ENCODE results near the gene ZNF30. TPM values are rescaled to one million over a fixed set of nuclear protein-coding genes. Genes with fewer than 3 reads are reported as not detected.
A peak's percentile ranks its signal among the peaks of the same experiment; 100 is the strongest.

Gene ZNF30
- total and polyA plus RNA-seq, 8 donors: 0.58 to 6.1 (median 2.9) TPM; not detected in 1

DNA sequence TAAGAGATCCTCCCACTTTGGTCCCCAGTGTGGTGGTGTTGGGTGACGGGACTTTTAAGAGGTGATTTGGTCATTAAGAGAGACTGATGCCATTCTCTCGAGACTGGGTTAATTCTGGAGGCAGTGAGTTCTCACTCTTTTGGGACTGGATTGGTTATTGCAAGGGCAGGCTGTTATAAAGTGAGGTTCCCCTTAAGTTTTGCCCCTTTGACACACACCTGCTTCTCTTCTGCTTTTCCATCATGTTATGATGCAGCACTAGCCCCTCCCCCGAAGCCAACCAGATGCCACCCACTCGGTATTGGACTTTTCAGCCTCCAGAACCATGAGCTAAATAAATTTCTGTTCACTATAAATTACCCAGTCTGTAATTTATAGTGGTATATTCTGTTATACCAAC lies 57.1 kb downstream of the ZNF30 start:
- Histone ChIP-seq H3K9me3 (no peaks in the 10 kb centered on the region), H3K36me3 (no peaks in the 10 kb centered on the region), H3K27me3 (no peaks in the 10 kb centered on the region), H3K4me3 (no peak overlapping the region), H3K27ac (no peak overlapping the region), H3K4me1 (peaks cover 0 to 12% (median 11%) of the 10 kb centered on the region in 4 donors)
- 87 to 94% (median 90%) methylated on average over 4 of the region's 4 CpGs for WGBS, 5 donors
- TF ChIP-seq EP300 (IDR thresholded peaks at IDR 0.05) (no peak), POLR2AphosphoS5 (IDR thresholded peaks at IDR 0.05) (no peak), POLR2A (IDR thresholded peaks at IDR 0.05) (no peak)
- TF ChIP-seq, protein P1, sequence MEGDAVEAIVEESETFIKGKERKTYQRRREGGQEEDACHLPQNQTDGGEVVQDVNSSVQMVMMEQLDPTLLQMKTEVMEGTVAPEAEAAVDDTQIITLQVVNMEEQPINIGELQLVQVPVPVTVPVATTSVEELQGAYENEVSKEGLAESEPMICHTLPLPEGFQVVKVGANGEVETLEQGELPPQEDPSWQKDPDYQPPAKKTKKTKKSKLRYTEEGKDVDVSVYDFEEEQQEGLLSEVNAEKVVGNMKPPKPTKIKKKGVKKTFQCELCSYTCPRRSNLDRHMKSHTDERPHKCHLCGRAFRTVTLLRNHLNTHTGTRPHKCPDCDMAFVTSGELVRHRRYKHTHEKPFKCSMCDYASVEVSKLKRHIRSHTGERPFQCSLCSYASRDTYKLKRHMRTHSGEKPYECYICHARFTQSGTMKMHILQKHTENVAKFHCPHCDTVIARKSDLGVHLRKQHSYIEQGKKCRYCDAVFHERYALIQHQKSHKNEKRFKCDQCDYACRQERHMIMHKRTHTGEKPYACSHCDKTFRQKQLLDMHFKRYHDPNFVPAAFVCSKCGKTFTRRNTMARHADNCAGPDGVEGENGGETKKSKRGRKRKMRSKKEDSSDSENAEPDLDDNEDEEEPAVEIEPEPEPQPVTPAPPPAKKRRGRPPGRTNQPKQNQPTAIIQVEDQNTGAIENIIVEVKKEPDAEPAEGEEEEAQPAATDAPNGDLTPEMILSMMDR (IDR thresholded peaks at IDR 0.05): no peak
- intact Hi-C loops (cut with DNase I; ENCODE audit: low total_unique reads): no loop called here
- no peak for DNase-seq

DNA sequence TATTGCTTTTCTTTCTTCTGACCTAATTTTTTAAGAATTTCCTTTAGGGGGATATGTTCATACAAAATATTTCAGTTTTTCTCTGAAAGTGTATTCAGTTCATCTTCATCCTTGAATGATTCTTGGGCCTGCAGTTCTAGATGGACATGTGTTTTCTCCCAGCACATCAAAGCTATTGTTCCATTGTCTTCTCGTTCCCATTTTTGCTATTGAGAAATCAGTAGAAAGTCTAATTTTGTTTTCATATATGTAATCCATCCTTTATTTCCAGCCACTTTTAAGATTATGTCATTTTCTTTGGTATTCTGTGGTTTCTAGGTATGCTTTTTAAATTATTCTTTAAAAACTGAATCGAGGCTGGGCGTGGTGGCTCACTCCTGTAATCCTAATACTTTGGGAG lies 57.6 kb downstream of the ZNF30 start:
- 92 to 97% (median 93%) methylated on average over 3 of the region's 3 CpGs for WGBS, 5 donors
- Histone ChIP-seq H3K4me1 (peaks cover 0 to 12% (median 11%) of the 10 kb centered on the region in 4 donors), H3K9me3 (no peaks in the 10 kb centered on the region), H3K4me3 (no peak overlapping the region), H3K27me3 (no peaks in the 10 kb centered on the region), H3K36me3 (no peaks in the 10 kb centered on the region), H3K27ac (peak overlapping the region in 1 of 5 donors; percentile 34)
- intact Hi-C loops (cut with DNase I; ENCODE audit: low total_unique reads): no loop called here
- TF ChIP-seq EP300 (IDR thresholded peaks at IDR 0.05) (no peak), POLR2A (IDR thresholded peaks at IDR 0.05) (no peak), POLR2AphosphoS5 (IDR thresholded peaks at IDR 0.05) (no peak)
- TF ChIP-seq, protein P1 (IDR thresholded peaks at IDR 0.05): no peak
- no peak for DNase-seq

DNA sequence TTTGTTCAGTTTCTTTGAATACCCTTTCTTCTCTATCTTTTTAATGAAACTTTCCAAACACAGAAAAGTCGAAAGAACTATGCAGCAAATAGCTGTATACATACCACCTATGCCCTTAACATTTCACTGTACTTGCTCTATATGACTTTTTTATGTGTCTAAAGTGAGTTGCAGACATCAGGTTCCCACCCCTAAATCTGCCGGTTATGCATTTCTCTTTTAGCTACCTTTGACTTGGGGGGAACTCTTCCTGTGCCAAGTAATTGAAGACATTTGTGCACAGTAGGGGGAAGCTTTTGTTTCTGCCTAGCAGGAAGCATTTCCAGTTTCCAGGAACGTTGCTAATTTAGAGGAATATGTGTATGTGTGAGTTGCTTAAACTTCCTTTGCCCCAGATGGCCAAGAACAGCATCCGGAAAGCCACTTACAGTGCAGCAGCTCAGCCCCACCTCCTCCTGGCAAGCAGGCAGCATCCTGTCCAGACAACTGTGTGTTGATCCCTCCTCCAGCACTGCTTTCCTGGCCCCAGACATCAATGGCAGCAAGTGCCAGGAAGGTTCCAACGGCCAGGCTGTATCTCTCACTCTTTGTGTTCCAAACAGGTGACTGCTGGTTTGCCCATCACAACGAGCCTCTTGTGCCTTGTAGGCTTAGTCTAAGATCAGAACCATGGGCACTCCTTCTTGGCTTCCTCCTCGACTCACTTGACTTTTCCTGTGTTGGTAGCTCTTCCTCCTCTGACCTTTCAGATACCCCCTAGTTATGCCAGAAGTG lies 58.7 kb downstream of the ZNF30 start:
- no peaks in the 10 kb centered on the region for H3K36me3 ChIP-seq
- intact Hi-C loops (cut with DNase I; ENCODE audit: low total_unique reads): no loop called here
- peak; percentile 47 for TF ChIP-seq EP300 (IDR thresholded peaks at IDR 0.05)
- TF ChIP-seq, protein P1 (IDR thresholded peaks at IDR 0.05): no peak
- peak in 2 of 3 donors; percentile 12 to 44 for TF ChIP-seq POLR2AphosphoS5 (IDR thresholded peaks at IDR 0.05)
- peak overlapping the region in 3 of 5 donors; percentile 19 to 61 (median 34) for H3K27ac ChIP-seq
- WGBS, 5 donors: 10 to 19% (median 17%) methylated on average over 7 of the region's 7 CpGs
- H3K4me3 ChIP-seq: no peak overlapping the region
- H3K27me3 ChIP-seq: no peaks in the 10 kb centered on the region
- peaks cover 0 to 12% (median 11%) of the 10 kb centered on the region in 4 donors for H3K4me1 ChIP-seq
- no peaks in the 10 kb centered on the region for H3K9me3 ChIP-seq
- DNase-seq: peak; percentile 57 to 79

DNA sequence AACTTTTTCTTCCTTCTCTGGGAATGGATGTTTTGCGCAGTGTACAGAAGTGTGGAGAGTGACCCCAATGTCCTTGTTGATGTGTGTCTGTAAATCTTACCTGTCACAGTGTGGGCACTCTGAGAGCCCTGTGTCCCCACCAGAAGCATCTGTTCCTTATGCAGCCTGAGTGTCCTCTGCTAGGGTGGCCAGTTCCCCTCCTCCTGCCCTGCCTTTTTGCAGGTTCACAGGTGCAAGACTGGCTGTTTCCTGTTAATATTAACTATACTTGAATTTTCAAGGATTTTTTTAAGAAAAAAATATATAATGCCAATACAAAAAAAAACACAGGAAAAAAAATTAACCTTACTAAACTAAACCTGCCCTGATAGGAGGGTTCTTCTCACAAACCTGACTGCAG lies 61.4 kb downstream of the ZNF30 start:
- intact Hi-C loops (cut with DNase I; ENCODE audit: low total_unique reads): no loop called here
- no peak for TF ChIP-seq POLR2A (IDR thresholded peaks at IDR 0.05)
- no peak for TF ChIP-seq EP300 (IDR thresholded peaks at IDR 0.05)
- TF ChIP-seq POLR2AphosphoS5 (IDR thresholded peaks at IDR 0.05): no peak
- TF ChIP-seq, protein P1 (IDR thresholded peaks at IDR 0.05): no peak
- DNase-seq: no peak
- H3K27ac ChIP-seq: no peak overlapping the region
- H3K27me3 ChIP-seq: no peaks in the 10 kb centered on the region
- H3K4me3 ChIP-seq: no peak overlapping the region
- WGBS, 5 donors: 94 to 100% (median 96%) methylated on average over 1 of the region's 1 CpG
- peaks cover 0 to 12% (median 11%) of the 10 kb centered on the region in 4 donors for H3K4me1 ChIP-seq
- H3K36me3 ChIP-seq: no peaks in the 10 kb centered on the region
- H3K9me3 ChIP-seq: no peaks in the 10 kb centered on the region

Data from stomach (tissue), 9 donors.